SH-SY5Y (cell line): ENCODE data around the gene ALPI.

Source experiments
- GATA2 ChIP-seq: IDR thresholded peaks from 2 replicates; pipeline ENCODE4 v1.6.1; 2011; ENCODE audit warnings: mild to moderate bottlenecking, low read depth, low read length
- GATA3 ChIP-seq: IDR thresholded peaks from 2 replicates; pipeline ENCODE4 v1.6.1; 2011; ENCODE audit warnings: low read depth, mild to moderate bottlenecking, low read length, moderate library complexity

Gene ALPI

GRCh38 chr2:232495292-232495691, 39.3 kb downstream of the ALPI start:
- no peak for TF ChIP-seq GATA2
- no peak for TF ChIP-seq GATA3

GRCh38 chr2:232496501-232497270, 40.7 kb downstream of the ALPI start:
- TF ChIP-seq GATA2 (no peak), GATA3 (no peak)

GRCh38 chr2:232497348-232497747, 41.4 kb downstream of the ALPI start:
- TF ChIP-seq GATA3 = no peak
- TF ChIP-seq GATA2 = no peak

GRCh38 chr2:232498452-232498851, 42.5 kb downstream of the ALPI start:
- TF ChIP-seq GATA3 (no peak), GATA2 (no peak)

- no peak for TF ChIP-seq GATA3
- TF ChIP-seq GATA2 = peak; percentile 59
These were observed 45.4 kb downstream of the ALPI start for GRCh38 chr2:232501331-232501771.

GRCh38 chr2:232501794-232502390, 45.9 kb downstream of the ALPI start:
- TF ChIP-seq GATA3 = no peak
- no peak for TF ChIP-seq GATA2

DNA sequence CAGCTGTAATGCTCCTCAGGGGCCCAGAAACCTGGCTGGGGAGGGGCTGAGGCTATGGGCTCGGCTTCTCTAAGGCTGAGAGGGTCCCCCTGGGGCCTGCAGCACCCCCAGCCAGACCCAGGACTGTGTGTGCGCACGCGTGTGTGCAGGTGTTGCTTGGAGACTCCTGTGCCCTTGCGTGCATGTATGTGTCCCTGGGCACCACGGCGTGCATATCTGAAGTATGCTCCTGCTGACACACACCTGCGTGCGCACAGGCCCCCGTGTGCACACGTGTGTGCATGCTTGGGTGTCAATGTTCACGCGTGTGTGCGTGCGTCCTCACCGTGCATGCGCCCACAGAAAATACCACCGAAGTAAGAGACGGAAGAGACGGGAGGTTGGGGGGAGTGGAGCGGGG, 46.6 kb downstream of the ALPI start:
- TF ChIP-seq GATA2 (no peak), GATA3 (no peak)

DNA sequence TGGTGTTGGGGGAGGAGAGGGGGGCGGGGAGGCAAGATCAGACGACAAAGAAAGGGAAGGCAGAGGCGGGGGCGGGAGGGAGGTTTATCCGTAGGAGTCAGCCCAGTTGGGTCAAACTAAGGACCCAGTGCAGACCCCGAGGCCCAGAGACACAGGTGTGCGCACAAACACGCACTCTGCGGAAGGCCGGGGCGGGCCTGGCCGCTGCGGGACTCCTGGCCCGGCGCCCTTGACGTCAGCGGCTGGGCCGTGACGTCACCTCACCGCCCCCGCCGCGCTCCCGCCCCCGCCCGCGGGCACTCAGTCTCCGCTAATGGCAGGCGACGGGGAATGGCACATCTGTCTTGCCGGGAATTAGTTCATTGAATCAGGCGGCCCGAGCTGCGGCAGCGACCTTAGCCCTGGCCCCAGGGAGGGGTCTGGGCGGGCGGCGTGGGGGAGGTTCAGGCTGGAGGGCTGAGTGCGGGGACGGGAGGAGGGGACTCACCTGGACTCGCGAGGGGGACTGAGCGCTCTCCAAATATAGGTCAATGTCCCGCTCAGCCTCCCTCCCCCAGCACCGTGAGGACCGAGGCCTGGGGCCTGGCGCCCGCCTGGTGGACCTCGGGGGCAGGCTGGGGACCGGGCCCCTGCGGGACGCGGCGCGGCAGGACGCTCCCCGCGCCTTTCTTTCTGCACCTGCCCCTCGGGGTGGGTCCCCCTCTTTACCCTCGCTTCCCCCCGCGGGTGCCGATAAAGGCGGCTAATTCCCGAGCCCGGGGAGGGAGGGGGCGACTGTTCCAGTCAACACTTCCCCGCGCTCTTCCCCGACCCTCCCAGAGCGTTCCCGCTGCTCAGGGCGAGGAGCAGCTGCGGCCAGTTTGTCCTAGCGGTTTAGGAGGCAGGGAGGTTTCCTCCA, 47.2 kb downstream of the ALPI start:
- TF ChIP-seq GATA2 = no peak
- no peak for TF ChIP-seq GATA3

DNA sequence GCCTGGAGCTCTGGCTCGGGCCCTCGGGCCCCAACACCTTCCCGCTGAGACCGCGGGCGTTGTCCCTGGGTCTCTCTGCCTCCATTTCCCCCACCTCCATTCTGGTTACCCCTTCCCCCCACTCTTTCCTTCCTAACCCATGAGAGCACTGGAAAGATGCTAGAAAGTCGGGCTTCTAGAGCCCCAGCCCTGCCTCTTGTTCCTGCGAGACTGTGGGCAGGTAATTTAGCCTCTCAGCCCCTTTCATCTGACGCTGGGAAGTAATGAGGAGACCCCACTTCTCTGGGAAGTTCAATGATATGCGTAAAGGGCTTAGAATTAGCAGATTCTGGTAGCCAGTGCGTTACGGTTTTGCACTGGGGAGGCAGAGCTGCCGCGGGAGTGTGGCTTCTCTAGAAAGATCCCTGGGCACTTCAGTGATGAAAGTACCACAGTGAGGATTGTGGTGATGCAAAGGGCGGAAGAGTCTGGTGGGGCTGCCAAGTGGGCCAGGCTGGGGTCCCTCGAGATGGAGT, 47.9 kb downstream of the ALPI start:
- TF ChIP-seq GATA2 = no peak
- TF ChIP-seq GATA3 = no peak

GRCh38 chr2:232504438-232504837, 48.5 kb downstream of the ALPI start:
- no peak for TF ChIP-seq GATA2
- TF ChIP-seq GATA3 = no peak

DNA sequence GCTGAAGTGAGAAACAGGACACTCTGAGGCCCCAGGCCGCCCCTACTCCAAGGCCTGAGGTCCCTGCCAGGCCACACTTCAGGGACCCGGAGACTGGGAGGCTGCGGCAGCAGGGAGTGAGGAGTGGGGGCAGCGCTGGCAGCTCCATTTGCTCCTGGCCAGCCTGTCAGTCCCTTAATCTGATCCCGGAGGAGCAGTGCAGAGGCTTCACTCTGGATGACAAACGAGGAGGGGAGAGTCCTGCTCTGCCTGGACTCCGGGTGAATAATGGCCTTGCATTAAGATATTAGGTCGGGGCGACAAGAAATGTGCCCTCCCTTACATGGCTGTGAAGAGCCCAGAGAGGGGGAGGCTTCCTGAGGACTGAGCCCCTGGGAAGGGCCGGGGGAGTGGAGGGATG, 49.9 kb downstream of the ALPI start:
- TF ChIP-seq GATA3 (no peak), GATA2 (peak; percentile 74)

GRCh38 chr2:232506709-232507108, 50.8 kb downstream of the ALPI start:
- TF ChIP-seq GATA3 = no peak

GRCh38 chr2:232508251-232508650, 52.3 kb downstream of the ALPI start:
- TF ChIP-seq GATA3 (no peak), GATA2 (no peak)
